DMS 273 treated with DMSO at 0.1 percent for 48 hours (cell line): Measurements from ENCODE around the gene SATB1.

Experiments used
- DNase-seq: peaks from one replicate; lab custom pipeline; 2025; lab: John Stamatoyannopoulos, UW

SATB1 gene

GRCh38 chr3:18401300-18401961 lies 23.7 kb downstream of the SATB1 start:
- DNase-seq = no peak

DNA sequence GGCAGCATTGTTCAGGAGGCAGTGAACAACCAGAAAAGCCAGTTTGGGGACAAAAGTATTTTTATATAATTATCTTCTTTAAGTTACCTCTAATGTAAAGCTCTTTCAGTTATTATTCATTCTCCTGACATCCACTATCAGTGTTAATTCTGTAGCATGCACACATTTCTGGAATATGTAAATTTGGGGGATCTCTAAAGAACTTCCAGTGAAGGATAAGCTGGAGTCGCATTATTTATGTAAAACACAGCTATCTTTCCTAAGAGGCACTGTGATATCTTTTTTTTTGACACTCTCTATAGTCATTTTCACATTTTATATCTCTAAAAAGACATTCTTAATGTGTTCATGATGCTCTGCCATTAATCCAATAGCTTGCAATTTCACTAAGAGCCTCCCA lies 26.7 kb downstream of the SATB1 start:
- DNase-seq = no peak

- no peak for DNase-seq
Observed at GRCh38 chr3:18396428-18396827, 28.7 kb downstream of the SATB1 start.

DNA sequence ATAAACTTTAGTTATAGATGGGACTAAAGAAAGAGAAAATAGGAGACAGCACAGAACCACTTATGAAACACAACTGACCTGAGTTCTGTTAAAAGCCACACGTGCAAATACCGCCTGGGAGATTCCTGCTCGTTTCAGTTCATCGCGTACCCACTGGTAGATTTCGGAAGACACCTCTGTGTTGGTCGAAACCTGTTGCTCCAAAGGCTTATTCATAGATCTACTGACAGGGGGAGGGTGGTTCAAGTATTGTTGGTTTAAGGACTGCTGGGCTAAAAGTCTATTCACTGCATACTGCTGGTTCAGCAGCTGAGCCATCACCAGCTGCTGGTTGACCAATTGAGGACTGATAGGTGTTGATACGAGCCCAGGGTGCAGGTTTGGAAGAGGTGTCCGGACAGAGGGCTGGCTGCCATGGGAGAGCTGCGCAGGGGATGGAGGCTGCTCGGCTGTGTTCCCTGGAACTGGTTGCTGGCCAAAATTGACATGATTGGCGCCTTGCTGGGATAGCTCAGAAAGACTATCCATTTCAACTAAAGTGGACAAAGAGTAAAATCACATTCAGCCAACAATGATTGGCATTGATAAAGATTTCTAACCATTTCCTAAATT lies 30.6 kb downstream of the SATB1 start:
- DNase-seq = no peak

DNA sequence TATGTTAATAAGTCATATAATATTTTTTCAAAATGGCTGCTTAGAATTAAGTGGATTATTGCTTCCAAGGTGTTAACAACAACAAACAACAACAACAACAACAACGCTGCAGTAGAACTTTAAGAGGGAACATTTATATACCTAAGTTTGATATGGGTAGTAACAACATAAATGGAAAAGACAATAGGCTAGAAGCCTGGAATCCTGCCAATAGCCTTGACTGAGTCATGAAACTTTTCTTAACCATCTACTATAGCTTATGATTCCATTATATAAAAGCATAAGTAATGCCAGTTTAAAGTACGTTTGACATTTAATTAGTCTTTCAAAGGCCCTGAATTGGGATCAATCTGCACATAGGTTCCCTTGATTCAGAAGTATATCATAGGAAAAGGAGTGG lies 31.2 kb downstream of the SATB1 start:
- no peak for DNase-seq

DNA sequence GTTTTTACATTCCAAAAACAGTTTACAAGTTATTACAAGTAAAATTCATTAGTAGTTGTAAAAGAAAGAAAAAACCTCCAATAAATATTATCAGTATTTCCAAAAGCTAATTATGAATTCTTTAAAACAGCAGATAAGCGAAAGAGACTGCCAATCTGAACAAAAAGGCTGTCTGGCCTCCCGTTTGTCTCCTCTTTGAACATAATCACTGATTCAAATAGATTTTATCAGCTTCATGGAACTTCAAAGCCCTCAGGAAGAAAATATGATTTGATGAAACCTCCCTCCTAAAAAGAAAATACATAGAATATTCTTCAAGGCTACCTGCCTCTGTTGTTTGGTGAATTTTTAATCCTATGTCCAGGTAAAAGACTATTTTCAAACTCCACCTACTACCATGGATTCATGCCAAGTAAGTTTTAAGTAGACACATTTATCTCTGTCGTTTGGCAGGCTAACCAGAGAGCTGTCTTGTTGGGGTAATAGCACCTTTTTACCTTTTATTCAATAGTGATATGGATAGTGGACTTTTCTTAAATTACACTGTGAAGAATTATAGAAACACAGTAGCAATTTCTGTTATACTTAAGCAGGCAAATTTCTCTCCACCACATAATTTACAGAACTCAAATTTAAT lies 35.0 kb downstream of the SATB1 start:
- no peak for DNase-seq

- DNase-seq = no peak
Observed at GRCh38 chr3:18389108-18389733, 35.9 kb downstream of the SATB1 start.

DNA sequence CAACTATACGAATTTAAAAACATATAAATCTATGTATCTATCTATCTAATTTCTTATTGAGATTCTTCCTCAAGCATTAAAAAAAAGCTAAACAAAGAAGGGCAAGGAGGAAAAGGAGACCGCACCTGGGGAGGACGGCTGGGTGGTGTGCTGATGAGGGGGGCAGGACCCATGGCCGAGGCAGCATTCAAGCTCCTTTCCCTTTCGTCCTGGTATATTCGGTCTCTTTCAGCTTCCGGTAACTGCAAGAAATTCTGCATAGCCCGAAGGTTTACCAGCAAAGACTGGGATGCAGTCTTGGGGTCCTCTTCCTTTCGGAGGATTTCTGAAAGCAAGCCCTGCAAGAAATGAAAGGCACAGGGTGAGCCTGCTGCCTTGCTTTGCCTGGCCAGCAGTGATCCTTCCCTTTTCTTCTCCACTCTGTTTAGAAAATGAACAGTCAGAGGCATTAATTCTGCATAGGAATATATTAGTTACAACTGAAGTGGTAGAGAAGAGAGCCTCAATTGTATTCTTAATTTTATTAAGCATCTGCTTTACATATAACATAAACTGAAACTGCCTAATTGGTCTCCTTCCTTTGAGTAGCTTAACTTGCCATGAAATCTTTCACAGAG lies 38.8 kb downstream of the SATB1 start:
- no peak for DNase-seq

GRCh38 chr3:18385706-18386105 lies 39.4 kb downstream of the SATB1 start:
- no peak for DNase-seq

GRCh38 chr3:18382760-18383369 lies 42.3 kb downstream of the SATB1 start:
- no peak for DNase-seq

GRCh38 chr3:18379647-18380046 lies 45.5 kb downstream of the SATB1 start:
- no peak for DNase-seq

- no peak for DNase-seq
Observed at GRCh38 chr3:18378218-18378617, 46.9 kb downstream of the SATB1 start.

- no peak for DNase-seq
Observed at GRCh38 chr3:18376682-18377081, 48.5 kb downstream of the SATB1 start.

DNA sequence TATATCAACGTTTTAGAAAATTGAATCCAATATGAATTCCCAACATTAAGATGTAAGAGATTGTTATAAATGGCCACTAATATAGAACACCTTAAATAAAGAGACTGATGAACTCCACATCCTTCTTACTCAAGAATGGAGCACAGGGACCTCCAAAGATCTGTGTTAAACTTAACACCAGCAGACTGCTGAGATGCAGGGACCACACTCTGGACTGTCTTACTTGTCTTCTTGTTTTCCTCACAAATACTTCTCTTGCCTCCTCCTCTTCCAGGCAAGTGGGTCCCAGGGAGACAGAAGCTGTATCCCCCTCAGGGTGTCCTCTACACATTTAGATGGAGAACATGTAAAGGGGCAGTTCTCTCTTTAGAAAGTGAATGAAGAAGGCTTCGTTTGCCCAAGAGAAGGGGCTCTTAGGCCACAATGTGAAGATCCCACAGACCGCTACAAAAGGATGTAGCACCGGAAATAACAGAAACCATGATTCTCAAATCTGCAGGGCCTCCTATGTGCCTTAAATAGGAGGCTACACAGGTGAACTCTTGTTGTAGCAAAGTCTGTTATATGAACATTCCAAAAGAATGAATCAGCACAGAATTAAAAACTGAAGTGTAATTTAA lies 52.2 kb downstream of the SATB1 start:
- no peak for DNase-seq

DNA sequence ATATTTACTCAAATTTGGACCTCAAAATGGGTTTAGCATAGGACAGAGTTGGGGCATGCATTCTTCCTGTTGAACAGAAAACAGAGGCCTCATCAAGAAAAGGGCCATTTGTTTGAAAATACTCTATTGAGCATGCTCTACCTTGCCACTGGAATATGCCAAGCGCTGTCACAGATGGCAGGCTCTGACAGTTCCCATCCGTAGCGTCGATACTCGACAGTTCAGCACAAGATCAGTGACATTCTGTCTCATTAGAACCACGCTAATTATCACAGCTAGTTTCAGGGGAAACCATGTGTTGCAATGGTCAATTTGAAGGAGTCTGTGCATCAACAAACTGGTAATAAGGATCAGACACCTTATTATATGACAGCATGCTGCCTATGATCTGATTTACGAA lies 54.5 kb downstream of the SATB1 start:
- no peak for DNase-seq

DNA sequence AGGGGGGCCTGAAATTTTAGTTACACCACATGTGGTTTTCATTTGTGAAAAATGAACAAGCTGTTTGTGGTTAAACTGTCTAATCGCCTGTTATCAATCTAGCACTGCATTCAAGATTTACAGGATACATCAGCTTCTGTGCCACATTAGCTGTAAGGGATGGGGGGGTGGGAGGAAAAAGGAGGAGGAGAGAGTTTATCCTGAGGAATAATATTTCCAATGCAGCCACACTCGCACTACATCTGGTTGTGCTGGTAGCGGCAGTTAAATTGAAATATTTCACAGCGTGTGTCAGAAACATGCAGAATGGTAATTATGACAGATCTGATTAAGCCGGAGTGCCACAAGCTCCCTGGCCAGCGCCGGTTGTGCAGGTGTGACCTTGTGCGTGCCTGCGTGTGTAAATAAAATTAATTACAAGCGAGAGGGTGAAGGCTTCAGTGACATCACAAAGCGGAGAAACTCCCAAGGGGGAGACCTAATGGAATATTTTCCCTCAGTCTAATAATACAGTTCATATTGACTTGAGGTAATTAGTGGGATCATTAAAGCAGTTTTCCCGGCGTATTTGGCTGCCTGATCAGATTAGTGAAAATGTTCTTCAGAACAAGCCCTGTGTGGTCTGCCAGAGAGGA lies 55.5 kb downstream of the SATB1 start:
- DNase-seq = no peak

- no peak for DNase-seq
Observed at GRCh38 chr3:18366258-18366657, 58.9 kb downstream of the SATB1 start.

GRCh38 chr3:18363338-18363737 lies 61.8 kb downstream of the SATB1 start:
- no peak for DNase-seq

DNA sequence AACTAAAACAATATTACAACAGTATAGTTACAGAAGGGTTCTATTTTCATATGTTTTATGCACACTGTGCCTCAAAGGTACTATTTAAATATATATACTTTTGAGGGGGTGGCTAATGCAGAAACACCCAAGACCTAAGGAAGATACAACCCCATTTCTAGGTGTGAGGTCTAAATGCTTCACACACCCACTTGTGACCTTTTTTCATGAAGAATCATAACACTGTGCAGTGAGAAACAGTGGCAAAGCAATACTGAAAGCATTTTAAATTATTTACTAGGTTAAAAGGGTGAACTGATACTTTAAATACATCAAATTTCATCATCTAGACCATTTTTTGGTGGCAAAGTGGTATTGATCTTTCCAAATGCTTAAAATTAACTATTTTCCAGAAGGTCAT lies 67.4 kb downstream of the SATB1 start:
- no peak for DNase-seq

- DNase-seq = no peak
Observed at GRCh38 chr3:18355832-18356231, 69.3 kb downstream of the SATB1 start.

DNA sequence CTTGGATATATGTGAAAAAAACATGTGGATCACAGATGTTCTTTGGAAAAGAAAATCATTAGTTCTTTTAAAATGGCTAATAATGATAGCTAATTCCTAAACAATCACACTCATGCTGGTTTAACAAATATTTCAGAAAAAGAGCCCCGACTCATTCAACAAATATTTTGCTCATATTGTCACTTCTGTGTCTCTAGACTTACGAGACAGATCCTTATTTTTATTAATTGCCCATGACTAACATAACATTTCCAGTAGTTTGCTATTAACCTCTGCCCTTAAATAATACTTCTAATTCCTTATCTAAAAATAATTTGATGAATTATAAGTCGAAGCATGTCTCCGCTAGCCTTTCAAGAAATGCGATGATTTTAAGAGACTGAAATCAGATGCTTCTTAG lies 70.4 kb downstream of the SATB1 start:
- DNase-seq = no peak
